CD4-positive, alpha-beta T cell (primary cell): Measurements from ENCODE around the gene ENOX2. TPM values are rescaled to one million over a fixed set of nuclear protein-coding genes. Genes with fewer than 3 reads are reported as not detected.

Experiments
- ATAC-seq: fragments of 200-7000 bp; cut with Tn5 transposase; one replicate; pipeline ENCODE4 v1.10.0; 2022; ENCODE audit warnings: mild to moderate bottlenecking; ENCODE audit not compliant: poor library complexity
- CTCF ChIA-PET: fragments of 350-600 bp; sonication (Branson Sonifier 250); formaldehyde crosslinking; loops from one replicate; lab custom pipeline; 2021; ENCODE audit warnings: antibody characterized with exemption, inconsistent platforms; lab: Charles Lee
- POLR2A ChIA-PET: fragments of 350-600 bp; sonication (Branson Sonifier 250); formaldehyde crosslinking; loops from one replicate; lab custom pipeline; 2021; ENCODE audit warnings: antibody characterized with exemption, inconsistent platforms; lab: Charles Lee
- DNase-seq, 14 experiments: peaks; one replicate each; pipeline ENCODE4 v3.0.0-alpha.2; 2013 to 2020; ENCODE audit warnings: mixed read lengths in 2 of 14
- H3K27ac ChIP-seq, 2 donors: one replicate each; pipeline versions ENCODE4 v1.5.1 to v1.7.0; 2013; ENCODE audit warnings: low read length in 2 of 2, low read depth in 1 of 2, mild to moderate bottlenecking in 1 of 2
- H3K27me3 ChIP-seq, 2 experiments: 1 replicate in 1 of 2; 2 replicates in 1 of 2; pipeline versions ENCODE4 v1.6.1 to v1.7.0; 2013; ENCODE audit warnings: low read length in 2 of 2, control low read depth in 1 of 2, mild to moderate bottlenecking in 1 of 2, moderate library complexity in 1 of 2; ENCODE audit not compliant: insufficient read depth in 2 of 2, control insufficient read depth in 1 of 2
- H3K36me3 ChIP-seq: one replicate; pipeline ENCODE4 v1.6.1; 2013; ENCODE audit warnings: low read length, control low read depth; ENCODE audit not compliant: insufficient read depth
- H3K4me1 ChIP-seq: one replicate; pipeline ENCODE4 v1.6.1; 2013; ENCODE audit warnings: low read length, control low read depth; ENCODE audit not compliant: insufficient read depth
- H3K4me3 ChIP-seq: one replicate; pipeline ENCODE4 v1.5.1; 2013; ENCODE audit warnings: mild to moderate bottlenecking, low read length, moderate library complexity
- H3K9me3 ChIP-seq, 2 experiments: 1 replicate in 1 of 2; 2 replicates in 1 of 2; pipeline versions ENCODE4 v1.6.1 to v1.7.0; 2013; ENCODE audit warnings: low read length in 2 of 2, mild to moderate bottlenecking in 2 of 2, control low read depth in 1 of 2, moderate library complexity in 1 of 2; ENCODE audit not compliant: control insufficient read depth in 1 of 2, insufficient read depth in 1 of 2
- H3K27ac Mint-ChIP-seq: one replicate; pipeline ENCODE4 v1.8.0; 2020; ENCODE audit warnings: mixed read lengths
- H3K27me3 Mint-ChIP-seq: one replicate; pipeline ENCODE4 v1.8.0; 2021; ENCODE audit warnings: mixed read lengths
- H3K36me3 Mint-ChIP-seq: one replicate; pipeline ENCODE4 v1.8.0; 2021; ENCODE audit warnings: low read depth, mixed read lengths
- H3K4me1 Mint-ChIP-seq: one replicate; pipeline ENCODE4 v1.8.0; 2021; ENCODE audit warnings: low read depth, mixed read lengths
- H3K4me3 Mint-ChIP-seq: one replicate; pipeline ENCODE4 v1.8.0; 2020; ENCODE audit warnings: mild to moderate bottlenecking, mixed read lengths
- H3K9me3 Mint-ChIP-seq: one replicate; pipeline ENCODE4 v1.8.0; 2020; ENCODE audit warnings: mixed read lengths
- CTCF ChIP-seq: fragments of 200-600 bp; IDR thresholded peaks from one replicate; pipeline ENCODE4 v1.8.0; 2022; ENCODE audit warnings: antibody characterized with exemption, mild to moderate bottlenecking
- intact Hi-C, 2 experiments: fragments of 100-400 bp; cut with DNase I in 1 of 2; cut with micrococcal nuclease in 1 of 2; formaldehyde crosslinking; loops; one replicate each; pipeline versions ENCODE4 v1.15.1 to v1.9.0; 2023 to 2025; cut with DNase I, micrococcal nuclease
- total RNA-seq, 174 experiments: library from RNA in 2 of 174; stranded (reverse) in 2 of 174; gene quantifications; one replicate each; pipeline ENCODE4 v1.2.3 and lab custom pipeline; 2021 to 2026

The ENOX2 gene
- total RNA-seq, 2 experiments from 2014 or later: 4.0 to 6.5 TPM

- H3K4me3 ChIP-seq: no peak overlapping the region
These were observed 33.8 kb downstream of the ENOX2 start for GRCh38 chrX:130869239-130869638.

GRCh38 chrX:130861462-130861861, 41.5 kb downstream of the ENOX2 start:
- POLR2A ChIA-PET: no interaction called here
- no peaks in the 10 kb centered on the region for H3K9me3 Mint-ChIP-seq
- no peaks in the 10 kb centered on the region for H3K27me3 Mint-ChIP-seq
- Histone ChIP-seq H3K27me3 (no peaks in the 10 kb centered on the region), H3K4me3 (no peak overlapping the region), H3K4me1 (no peaks in the 10 kb centered on the region), H3K9me3 (no peaks in the 10 kb centered on the region), H3K27ac (no peak overlapping the region), H3K36me3 (no peaks in the 10 kb centered on the region)
- ATAC-seq (no peak), DNase-seq (no peak)
- no peak overlapping the region for H3K27ac Mint-ChIP-seq
- H3K4me3 Mint-ChIP-seq: no peak overlapping the region
- CTCF ChIA-PET: no interaction called here
- TF ChIP-seq CTCF: no peak
- H3K4me1 Mint-ChIP-seq: peaks cover 10% of the 10 kb centered on the region
- H3K36me3 Mint-ChIP-seq: peaks cover 8% of the 10 kb centered on the region
- intact Hi-C loops: no loop called here

More at GRCh38 chrX:130869239-130869638, 33.8 kb downstream of the ENOX2 start:
- no peaks in the 10 kb centered on the region for H3K27me3 ChIP-seq
- H3K4me3 Mint-ChIP-seq: no peak overlapping the region
- no peak for ATAC-seq
- peaks cover 12% of the 10 kb centered on the region for H3K4me1 Mint-ChIP-seq
- no peaks in the 10 kb centered on the region for H3K9me3 Mint-ChIP-seq
- no peak overlapping the region for H3K27ac Mint-ChIP-seq
- H3K27ac ChIP-seq: no peak overlapping the region
- CTCF ChIA-PET: no interaction called here
- DNase-seq: no peak
- intact Hi-C loops: no loop called here
- H3K27me3 Mint-ChIP-seq: no peaks in the 10 kb centered on the region
- no peaks in the 10 kb centered on the region for H3K4me1 ChIP-seq
- H3K36me3 ChIP-seq: no peaks in the 10 kb centered on the region
- no peaks in the 10 kb centered on the region for H3K9me3 ChIP-seq
- H3K36me3 Mint-ChIP-seq: peaks cover 3% of the 10 kb centered on the region
- POLR2A ChIA-PET: no interaction called here
- TF ChIP-seq CTCF: no peak

GRCh38 chrX:130857207-130857606, 45.8 kb downstream of the ENOX2 start:
- Mint-ChIP-seq H3K27ac (no peak overlapping the region), H3K36me3 (peaks cover 29% of the 10 kb centered on the region), H3K4me1 (peaks cover 4% of the 10 kb centered on the region), H3K9me3 (no peaks in the 10 kb centered on the region), H3K4me3 (no peak overlapping the region), H3K27me3 (no peaks in the 10 kb centered on the region)
- ChIA-PET POLR2A (no interaction called here), CTCF (no interaction called here)
- no peaks in the 10 kb centered on the region for H3K27me3 ChIP-seq
- no peak overlapping the region for H3K4me3 ChIP-seq
- TF ChIP-seq CTCF: no peak
- no peak overlapping the region for H3K27ac ChIP-seq
- H3K36me3 ChIP-seq: no peaks in the 10 kb centered on the region
- no peak for ATAC-seq
- no peaks in the 10 kb centered on the region for H3K9me3 ChIP-seq
- no peak for DNase-seq
- intact Hi-C loops: no loop called here
- no peaks in the 10 kb centered on the region for H3K4me1 ChIP-seq
